Ramos (cell line): ENCODE data around the gene KIAA0319L.
"Not testable (repeated sequence)": the region's sequence is repeated elsewhere in the genome, so short reads cannot be mapped to it uniquely, and the experiment has no call there.

Source experiments
- in situ Hi-C: fragments of 300-500 bp; cut with MboI; formaldehyde crosslinking; loops from one replicate; pipeline ENCODE4 v1.14.3; 2022; ENCODE audit warnings: low sequenced_read_pairs; ENCODE audit not compliant: unreplicated experiment

The KIAA0319L gene

GRCh38 chr1:35557118-35557610, at the start of gene KIAA0319L:
Gene KIAA0319L, minus strand, starts transcription at chr1:35557403. Its CDS starts 2,912 bp downstream, at chr1:35554491.
- in situ Hi-C loops = no loop called here

- in situ Hi-C loops = no loop called here
These were observed 48.6 kb upstream of the KIAA0319L start for GRCh38 chr1:35605867-35606182.

- in situ Hi-C loops = no loop called here
These were observed 48.1 kb upstream of the KIAA0319L start for GRCh38 chr1:35605071-35605866.

- in situ Hi-C loops = no loop called here
These were observed 46.7 kb upstream of the KIAA0319L start for GRCh38 chr1:35603941-35604340.

GRCh38 chr1:35603468-35603867, 46.3 kb upstream of the KIAA0319L start:
- in situ Hi-C loops = no loop called here

GRCh38 chr1:35600593-35600992, 43.4 kb upstream of the KIAA0319L start:
- in situ Hi-C loops = no loop called here

GRCh38 chr1:35599411-35599810, 42.2 kb upstream of the KIAA0319L start:
- in situ Hi-C loops = no loop called here

- in situ Hi-C loops = no loop called here
These were observed 41.7 kb upstream of the KIAA0319L start for GRCh38 chr1:35598895-35599294.

GRCh38 chr1:35597870-35598269, 40.7 kb upstream of the KIAA0319L start:
- in situ Hi-C loops = no loop called here

GRCh38 chr1:35595684-35596083, 38.5 kb upstream of the KIAA0319L start:
- in situ Hi-C loops = no loop called here

- in situ Hi-C loops = no loop called here
These were observed 37.0 kb upstream of the KIAA0319L start for GRCh38 chr1:35594005-35594760.

GRCh38 chr1:35592991-35593769, 36.0 kb upstream of the KIAA0319L start:
- in situ Hi-C loops = no loop called here

GRCh38 chr1:35591211-35591610, 34.0 kb upstream of the KIAA0319L start:
- in situ Hi-C loops = no loop called here

- in situ Hi-C loops = no loop called here
These were observed 33.4 kb upstream of the KIAA0319L start for GRCh38 chr1:35590476-35591040.

- in situ Hi-C loops = no loop called here
These were observed 32.6 kb upstream of the KIAA0319L start for GRCh38 chr1:35589516-35590427.

- in situ Hi-C loops = no loop called here
These were observed 31.2 kb upstream of the KIAA0319L start for GRCh38 chr1:35588197-35588910.

- in situ Hi-C loops = no loop called here
These were observed 30.5 kb upstream of the KIAA0319L start for GRCh38 chr1:35587736-35588135.

- in situ Hi-C loops = no loop called here
These were observed 29.6 kb upstream of the KIAA0319L start for GRCh38 chr1:35586808-35587207.

GRCh38 chr1:35585805-35586204, 28.6 kb upstream of the KIAA0319L start:
- in situ Hi-C loops = not testable (repeated sequence)
